ENCODE data around the gene ASMTL.

Gene ASMTL

DNA sequence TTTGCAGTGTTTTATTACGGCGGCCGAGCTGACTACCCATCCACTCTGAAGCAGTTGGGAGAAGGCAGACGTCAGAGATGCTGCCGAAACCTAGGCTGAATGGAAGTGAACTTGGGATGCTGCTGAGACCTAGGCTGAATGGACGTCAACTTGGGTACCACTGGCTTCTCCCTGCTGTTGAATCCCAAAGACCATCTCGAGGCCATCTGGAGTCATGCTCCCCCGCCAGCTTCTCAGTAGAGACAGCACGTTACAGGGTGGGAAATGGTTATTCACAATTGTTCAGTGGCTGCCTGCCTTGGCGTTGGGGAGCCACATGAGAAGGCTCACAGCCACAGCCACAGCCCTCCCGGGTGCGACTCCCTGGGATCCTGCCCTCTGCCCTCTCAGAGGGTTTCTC lies 43.4 kb upstream of the ASMTL start:
- no peak overlapping the region for H3K4me3 ChIP-seq (replicated peaks; ENCODE audit: insufficient read depth, low read length)
- no peak overlapping the region for H3K27ac ChIP-seq (replicated peaks)
- TF ChIP-seq GABPA (IDR thresholded peaks at IDR 0.05; ENCODE audit: low read depth): no peak
- no peak for TF ChIP-seq SPI1 (IDR thresholded peaks at IDR 0.05; ENCODE audit: borderline replicate concordance, low read depth)
- TF ChIP-seq POLR2AphosphoS5 (IDR thresholded peaks at IDR 0.05; ENCODE audit: low read depth): no peak
- TF ChIP-seq, protein P1, sequence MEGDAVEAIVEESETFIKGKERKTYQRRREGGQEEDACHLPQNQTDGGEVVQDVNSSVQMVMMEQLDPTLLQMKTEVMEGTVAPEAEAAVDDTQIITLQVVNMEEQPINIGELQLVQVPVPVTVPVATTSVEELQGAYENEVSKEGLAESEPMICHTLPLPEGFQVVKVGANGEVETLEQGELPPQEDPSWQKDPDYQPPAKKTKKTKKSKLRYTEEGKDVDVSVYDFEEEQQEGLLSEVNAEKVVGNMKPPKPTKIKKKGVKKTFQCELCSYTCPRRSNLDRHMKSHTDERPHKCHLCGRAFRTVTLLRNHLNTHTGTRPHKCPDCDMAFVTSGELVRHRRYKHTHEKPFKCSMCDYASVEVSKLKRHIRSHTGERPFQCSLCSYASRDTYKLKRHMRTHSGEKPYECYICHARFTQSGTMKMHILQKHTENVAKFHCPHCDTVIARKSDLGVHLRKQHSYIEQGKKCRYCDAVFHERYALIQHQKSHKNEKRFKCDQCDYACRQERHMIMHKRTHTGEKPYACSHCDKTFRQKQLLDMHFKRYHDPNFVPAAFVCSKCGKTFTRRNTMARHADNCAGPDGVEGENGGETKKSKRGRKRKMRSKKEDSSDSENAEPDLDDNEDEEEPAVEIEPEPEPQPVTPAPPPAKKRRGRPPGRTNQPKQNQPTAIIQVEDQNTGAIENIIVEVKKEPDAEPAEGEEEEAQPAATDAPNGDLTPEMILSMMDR (IDR thresholded peaks at IDR 0.05; ENCODE audit: insufficient read depth, low read length): no peak
- TF ChIP-seq, protein P2, sequence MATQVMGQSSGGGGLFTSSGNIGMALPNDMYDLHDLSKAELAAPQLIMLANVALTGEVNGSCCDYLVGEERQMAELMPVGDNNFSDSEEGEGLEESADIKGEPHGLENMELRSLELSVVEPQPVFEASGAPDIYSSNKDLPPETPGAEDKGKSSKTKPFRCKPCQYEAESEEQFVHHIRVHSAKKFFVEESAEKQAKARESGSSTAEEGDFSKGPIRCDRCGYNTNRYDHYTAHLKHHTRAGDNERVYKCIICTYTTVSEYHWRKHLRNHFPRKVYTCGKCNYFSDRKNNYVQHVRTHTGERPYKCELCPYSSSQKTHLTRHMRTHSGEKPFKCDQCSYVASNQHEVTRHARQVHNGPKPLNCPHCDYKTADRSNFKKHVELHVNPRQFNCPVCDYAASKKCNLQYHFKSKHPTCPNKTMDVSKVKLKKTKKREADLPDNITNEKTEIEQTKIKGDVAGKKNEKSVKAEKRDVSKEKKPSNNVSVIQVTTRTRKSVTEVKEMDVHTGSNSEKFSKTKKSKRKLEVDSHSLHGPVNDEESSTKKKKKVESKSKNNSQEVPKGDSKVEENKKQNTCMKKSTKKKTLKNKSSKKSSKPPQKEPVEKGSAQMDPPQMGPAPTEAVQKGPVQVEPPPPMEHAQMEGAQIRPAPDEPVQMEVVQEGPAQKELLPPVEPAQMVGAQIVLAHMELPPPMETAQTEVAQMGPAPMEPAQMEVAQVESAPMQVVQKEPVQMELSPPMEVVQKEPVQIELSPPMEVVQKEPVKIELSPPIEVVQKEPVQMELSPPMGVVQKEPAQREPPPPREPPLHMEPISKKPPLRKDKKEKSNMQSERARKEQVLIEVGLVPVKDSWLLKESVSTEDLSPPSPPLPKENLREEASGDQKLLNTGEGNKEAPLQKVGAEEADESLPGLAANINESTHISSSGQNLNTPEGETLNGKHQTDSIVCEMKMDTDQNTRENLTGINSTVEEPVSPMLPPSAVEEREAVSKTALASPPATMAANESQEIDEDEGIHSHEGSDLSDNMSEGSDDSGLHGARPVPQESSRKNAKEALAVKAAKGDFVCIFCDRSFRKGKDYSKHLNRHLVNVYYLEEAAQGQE (IDR thresholded peaks at IDR 0.05; ENCODE audit: insufficient replicate concordance, low read depth): no peak
- H3K27me3 ChIP-seq (ENCODE audit: insufficient read depth, poor library complexity, severe bottlenecking): no peaks in the 10 kb centered on the region
- no peak for DNase-seq (ENCODE audit: low read depth in 1 of 2, low spot score in 1 of 2)

DNA sequence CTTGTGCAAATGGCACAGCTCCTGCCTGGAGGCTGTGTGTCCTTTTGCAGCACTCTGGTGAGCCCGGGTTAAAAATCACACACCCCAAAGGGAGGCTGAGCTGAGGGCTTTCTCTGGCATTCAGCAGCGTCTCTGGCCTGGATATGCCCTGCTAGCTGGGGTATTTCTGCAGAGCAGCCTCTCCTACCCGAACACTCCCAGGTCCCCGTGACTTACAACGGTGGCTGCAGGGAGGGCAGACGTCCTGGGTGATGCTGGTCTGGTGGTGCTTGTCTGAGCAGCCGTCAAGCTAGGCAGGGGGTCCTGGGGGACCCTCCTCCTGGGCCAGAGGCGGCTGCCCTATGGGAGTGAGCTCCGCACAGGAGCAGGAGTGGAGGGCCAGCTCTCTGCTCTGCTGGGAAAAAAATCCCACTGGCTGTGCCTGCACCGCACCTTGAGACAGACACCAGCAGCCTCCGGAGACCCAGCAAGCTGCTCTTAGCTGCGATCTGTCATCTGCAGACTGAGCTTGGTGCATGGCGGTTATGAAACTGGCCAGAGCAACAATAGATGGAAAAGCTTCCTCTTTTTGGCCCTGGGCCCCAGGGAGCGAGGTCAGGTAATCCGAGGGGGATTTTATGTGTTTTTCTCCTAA lies 41.3 kb upstream of the ASMTL start:
- TF ChIP-seq GABPA (IDR thresholded peaks at IDR 0.05; ENCODE audit: low read depth) (no peak), SPI1 (IDR thresholded peaks at IDR 0.05; ENCODE audit: borderline replicate concordance, low read depth) (no peak), POLR2AphosphoS5 (IDR thresholded peaks at IDR 0.05; ENCODE audit: low read depth) (no peak; the same call in none of the 2 replicates)
- TF ChIP-seq, protein P2 (IDR thresholded peaks at IDR 0.05; ENCODE audit: insufficient replicate concordance, low read depth): no peak
- TF ChIP-seq, protein P1 (IDR thresholded peaks at IDR 0.05; ENCODE audit: insufficient read depth, low read length): no peak
- H3K4me3 ChIP-seq (replicated peaks; ENCODE audit: insufficient read depth, low read length): no peak overlapping the region; the same call in 1 of the 2 replicates
- DNase-seq (ENCODE audit: low read depth in 1 of 2, low spot score in 1 of 2): peak in 1 of 2 experiments; percentile 89
- H3K27ac ChIP-seq (replicated peaks): peak overlapping the region; percentile 34
- H3K27me3 ChIP-seq (ENCODE audit: insufficient read depth, poor library complexity, severe bottlenecking): no peaks in the 10 kb centered on the region

DNA sequence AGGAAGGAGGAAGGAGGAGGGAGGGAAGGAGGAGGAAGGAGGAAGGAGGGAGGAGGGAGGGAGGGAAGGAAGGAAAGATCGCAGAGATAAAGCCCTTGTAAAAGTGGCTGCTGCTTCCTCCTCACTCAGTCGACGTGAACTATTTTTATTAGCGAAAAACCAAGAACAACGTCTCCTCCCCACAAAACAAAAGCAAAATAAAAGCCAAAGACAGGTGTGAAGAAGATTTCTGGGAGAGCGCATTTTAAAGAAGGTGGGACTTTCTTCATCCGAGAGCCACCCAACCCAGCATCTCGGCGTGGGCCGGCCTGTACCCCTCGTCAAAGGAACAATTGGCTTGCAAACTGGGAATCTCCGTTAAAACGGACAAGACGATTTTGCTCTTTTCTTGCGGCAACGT lies 40.7 kb upstream of the ASMTL start:
- H3K4me3 ChIP-seq (replicated peaks; ENCODE audit: insufficient read depth, low read length): no peak overlapping the region; the same call in 1 of the 2 replicates
- no peak for TF ChIP-seq SPI1 (IDR thresholded peaks at IDR 0.05; ENCODE audit: borderline replicate concordance, low read depth)
- TF ChIP-seq POLR2AphosphoS5 (IDR thresholded peaks at IDR 0.05; ENCODE audit: low read depth): no peak
- TF ChIP-seq, protein P2 (IDR thresholded peaks at IDR 0.05; ENCODE audit: insufficient replicate concordance, low read depth): no peak
- no peak for DNase-seq (ENCODE audit: low read depth in 1 of 2, low spot score in 1 of 2)
- H3K27me3 ChIP-seq (ENCODE audit: insufficient read depth, poor library complexity, severe bottlenecking): no peaks in the 10 kb centered on the region
- peak overlapping the region; percentile 34 for H3K27ac ChIP-seq (replicated peaks)

All from HL-60 (cell line).